NCI-H345 treated with DMSO at 0.1 percent for 48 hours (cell line): ENCODE measurements around the gene ANKRD11.
A peak's percentile ranks its signal among the peaks of the same experiment; 100 is the strongest.

Experiments used
- DNase-seq: peaks from one replicate; lab custom pipeline; 2025; ENCODE audit not compliant: unreplicated experiment; lab: John Stamatoyannopoulos, UW

Gene ANKRD11

DNA sequence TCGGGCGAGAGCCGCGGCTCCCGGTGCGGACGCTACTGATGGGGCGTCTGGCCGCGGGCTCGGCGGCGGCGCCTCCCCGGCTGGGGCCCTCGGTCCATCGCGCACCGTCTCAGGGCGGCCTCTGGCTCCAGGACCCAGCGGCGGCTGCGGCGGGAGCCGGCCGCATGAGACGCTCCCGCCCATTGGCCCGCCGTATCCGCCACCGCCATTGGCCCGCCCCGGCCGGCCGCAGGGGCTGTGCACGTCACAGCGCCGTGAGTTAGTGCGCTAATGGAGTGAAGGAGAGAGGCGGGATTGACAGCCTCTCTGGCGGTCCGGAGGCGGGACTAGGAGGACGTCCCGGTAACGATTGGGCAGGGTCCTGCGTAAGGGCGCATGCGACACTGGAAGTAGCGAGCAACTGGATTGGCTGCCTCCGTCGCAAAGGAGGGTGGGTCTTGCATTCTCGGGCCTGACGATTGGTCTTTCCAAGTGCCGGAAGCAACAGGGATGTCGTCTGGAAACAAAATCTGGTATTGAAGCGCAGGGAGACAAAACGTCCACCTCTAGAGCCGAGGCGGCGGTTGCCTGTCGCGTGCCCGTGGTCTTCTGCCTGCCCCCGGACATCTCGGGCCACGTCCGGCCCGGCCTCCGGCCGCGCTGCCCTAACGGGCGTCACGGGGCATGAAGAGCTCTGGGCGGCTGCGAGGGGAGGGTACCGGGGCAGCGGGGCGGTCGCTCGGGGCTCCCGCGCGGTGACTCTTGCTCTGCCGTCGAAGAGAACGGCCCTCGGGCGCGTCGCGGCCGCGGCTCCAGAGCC lies at the start of gene ANKRD11:
TSS of gene ANKRD11 (minus strand) at position 123 of the 799 bp plus-strand sequence. CDS start 173,542 bp downstream, outside the sequence.
- peak; percentile 90 for DNase-seq

DNA sequence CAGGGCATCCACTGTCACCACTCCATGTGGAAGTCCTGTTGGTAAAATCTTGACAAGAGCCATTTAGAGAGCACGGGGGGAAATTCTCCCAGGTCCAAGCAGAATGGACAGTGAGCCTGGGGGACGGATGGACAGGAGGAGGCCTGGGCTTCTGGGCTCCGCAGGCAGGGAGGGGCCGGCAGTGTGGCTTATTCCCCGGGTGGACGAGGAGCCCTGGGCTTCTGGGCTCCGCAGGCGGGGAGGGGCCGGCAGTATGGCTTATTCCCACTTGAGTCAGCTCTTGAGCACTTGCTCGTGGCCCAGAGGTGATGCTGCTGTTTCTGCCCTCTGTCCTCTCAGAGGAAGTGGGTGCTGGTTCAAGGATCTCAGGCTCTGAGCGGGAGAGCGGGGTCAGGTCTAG lies 47.9 kb upstream of the ANKRD11 start:
- no peak for DNase-seq

DNA sequence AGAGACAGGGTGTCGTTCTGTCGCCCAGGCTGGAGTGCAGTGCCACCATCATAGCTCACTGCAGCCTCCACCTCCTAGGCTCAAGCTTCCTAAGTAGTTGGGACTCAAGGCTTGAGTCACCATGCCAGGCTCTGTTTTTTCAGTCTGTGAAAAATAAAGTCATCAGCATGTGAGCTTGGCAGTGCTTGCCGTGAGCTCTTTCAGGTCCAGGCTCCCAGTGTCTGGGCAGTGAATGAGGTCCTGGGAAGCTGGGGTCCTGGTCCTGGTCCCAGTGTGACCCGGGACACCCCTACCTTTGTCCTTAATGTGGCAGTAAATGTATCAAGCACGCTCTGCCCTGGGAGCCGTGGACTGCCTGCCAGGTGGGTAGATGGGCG lies 47.2 kb upstream of the ANKRD11 start:
- no peak for DNase-seq

DNA sequence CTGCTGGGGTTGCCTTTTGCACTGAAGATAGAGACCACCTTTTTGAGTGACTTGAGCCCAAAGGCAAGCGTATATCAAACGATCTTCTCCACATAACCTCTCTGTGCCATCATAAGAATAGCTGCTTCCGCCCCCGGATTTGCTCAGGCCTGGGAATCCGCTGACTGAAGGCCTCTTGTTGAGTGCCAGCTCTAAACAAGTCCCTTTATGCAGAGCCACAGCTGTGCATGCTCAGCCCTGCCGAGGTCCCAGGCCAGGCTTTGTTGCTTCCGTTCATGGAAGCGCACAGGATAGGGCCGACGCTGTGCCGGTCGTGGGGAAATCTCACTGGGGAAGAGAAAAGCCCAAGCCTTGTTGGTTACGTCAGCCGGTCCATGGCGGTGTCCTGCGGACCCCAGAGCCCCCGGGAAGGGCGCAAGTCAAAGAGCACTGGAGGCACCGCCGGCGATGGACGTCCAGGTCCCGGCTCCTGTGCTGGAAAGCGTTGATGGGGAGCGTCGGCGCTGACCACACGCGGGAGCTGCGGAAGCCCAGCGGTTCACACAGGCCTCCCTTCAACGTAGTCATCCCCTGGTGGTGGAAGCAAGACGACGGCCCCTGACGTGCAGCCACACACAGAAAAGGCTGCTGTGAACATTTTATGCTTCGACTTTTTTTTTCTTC lies 46.7 kb upstream of the ANKRD11 start:
- no peak for DNase-seq

DNA sequence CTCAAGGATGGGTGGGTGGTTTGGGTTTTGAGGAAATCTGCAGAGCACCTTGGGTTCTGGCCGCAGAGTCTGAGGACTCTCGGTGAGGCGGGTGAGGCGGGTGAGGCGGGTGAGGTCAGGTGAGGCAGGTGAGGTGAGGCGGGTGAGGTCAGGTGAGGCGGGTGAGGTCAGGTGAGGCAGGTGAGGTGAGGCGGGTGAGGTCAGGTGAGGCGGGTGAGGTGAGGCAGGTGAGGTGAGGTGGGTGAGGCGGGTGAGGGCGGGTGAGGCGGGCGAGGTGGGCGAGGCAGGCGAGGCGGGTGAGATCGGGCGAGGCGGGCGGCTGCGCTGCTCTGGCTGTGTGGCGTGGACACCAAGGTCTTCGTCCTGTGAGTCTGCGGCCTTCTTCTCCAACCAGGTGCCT lies 46.0 kb upstream of the ANKRD11 start:
- no peak for DNase-seq

DNA sequence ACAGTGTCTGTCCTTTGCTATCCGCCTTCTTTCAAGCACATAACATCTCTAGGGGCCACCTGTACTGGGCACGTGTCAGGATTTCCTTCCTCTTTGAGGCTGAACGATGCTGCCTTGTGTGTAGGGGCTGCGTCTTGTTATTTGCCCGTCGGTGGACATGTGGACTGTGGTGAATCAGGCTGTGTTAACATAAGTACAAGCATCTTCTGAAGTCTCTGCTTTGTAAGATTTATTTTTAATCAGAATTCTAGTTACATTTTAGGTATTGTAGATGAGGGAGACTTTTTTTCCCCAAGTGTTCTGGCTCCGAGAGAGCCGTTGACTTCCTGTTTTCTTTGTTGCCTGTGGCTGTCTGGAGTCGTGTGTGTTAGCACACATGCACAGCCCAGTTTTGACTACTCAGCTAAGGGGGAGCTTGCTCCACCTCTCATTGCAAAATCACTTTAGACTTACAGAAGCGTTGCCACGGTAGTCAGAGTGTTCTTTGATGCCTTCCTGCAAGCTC lies 43.9 kb upstream of the ANKRD11 start:
- DNase-seq: no peak

DNA sequence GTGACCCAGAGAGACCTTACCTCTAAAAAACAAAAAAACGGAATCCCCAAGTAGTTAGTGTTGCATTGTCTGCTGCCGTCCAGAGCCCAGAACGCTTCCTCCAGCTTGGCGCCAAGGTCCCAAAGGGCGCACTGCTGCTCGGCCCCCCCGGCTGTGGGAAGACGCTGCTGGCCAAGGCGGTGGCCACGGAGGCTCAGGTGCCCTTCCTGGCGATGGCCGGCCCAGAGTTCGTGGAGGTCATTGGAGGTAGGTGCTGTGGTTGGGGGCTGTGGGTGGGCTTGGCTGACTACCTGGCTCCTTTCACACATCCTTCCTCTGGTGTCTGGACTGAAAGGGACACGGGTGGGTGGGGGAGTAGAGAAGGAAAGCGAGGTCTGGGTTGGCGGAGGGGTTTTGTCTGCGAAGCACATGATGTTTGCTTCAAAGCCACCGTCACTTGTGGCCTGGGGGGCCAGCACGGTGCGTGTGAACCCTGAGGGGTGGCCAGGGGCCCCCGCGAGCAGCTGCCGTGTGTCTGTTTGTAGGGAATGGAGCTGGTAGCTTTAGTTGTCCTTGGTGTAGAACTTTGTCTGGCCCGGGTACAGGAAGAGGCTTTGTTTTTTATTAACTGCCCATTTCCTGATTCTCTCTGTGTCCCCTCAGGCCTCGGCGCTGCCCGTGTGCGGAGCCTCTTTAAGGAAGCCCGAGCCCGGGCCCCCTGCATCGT lies 41.6 kb upstream of the ANKRD11 start:
- no peak for DNase-seq

DNA sequence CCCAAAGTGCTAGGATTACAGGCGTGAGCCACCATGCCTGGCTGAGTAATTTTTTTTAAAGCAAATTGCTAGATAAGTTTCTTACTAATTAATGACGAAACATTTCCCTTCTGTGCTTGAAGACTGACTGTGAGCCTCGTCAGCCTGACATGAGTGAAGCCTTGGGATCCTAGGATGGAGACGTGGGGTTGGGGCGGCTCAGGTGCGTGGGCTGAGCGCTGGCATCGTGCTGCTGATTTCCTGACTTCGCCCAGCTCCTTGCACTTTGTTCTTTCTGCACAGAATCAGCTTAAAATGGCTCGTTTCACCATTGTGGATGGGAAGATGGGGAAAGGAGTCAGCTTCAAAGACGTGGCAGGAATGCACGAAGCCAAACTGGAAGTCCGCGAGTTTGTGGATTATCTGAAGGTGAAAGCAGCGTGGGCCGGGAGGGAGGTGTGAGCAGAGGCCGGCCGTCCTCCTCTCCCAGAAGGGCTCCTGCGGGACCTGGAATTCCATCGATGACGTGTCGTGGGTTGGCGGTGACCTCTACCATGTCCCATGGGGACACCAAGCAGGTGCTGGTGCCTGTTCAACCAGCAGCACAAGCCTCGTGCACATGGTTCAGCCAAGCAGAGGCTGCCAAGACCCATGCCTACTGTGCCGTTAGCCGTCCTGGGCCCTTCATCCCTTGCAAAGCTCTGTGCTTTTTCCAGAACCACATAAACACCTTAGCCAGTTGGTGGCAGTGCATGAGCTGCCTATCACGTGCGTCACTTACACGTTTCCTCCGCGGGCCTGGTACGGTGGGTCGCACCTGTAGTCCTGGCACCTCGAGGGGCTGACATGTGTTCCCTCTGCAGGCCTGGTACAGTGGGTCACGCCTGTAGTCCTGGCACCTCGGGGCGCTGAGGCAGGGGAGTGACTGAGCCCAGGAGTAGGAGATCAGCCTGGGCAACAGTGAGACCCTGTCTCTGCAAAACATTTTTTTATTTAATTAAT lies 40.3 kb upstream of the ANKRD11 start:
- DNase-seq: no peak

DNA sequence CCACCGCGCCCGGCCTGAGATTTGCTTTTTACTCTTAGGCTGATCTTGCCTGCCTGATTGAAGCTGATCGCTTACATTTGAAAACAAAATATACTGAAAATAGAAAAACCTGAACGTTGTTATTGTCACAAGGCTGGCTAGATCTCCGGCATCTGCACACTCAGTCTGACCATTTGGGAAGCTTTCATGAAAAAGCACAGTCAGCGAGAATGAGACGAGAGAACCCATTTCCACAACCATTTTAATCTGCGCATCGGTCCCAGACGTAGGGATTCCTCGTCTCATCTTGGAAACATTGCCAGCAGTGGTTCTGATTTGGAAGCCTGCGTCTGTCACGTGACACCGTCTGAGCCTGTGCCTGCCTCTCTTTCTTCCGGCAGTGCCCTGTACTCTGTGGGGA lies 38.7 kb upstream of the ANKRD11 start:
- DNase-seq: no peak

DNA sequence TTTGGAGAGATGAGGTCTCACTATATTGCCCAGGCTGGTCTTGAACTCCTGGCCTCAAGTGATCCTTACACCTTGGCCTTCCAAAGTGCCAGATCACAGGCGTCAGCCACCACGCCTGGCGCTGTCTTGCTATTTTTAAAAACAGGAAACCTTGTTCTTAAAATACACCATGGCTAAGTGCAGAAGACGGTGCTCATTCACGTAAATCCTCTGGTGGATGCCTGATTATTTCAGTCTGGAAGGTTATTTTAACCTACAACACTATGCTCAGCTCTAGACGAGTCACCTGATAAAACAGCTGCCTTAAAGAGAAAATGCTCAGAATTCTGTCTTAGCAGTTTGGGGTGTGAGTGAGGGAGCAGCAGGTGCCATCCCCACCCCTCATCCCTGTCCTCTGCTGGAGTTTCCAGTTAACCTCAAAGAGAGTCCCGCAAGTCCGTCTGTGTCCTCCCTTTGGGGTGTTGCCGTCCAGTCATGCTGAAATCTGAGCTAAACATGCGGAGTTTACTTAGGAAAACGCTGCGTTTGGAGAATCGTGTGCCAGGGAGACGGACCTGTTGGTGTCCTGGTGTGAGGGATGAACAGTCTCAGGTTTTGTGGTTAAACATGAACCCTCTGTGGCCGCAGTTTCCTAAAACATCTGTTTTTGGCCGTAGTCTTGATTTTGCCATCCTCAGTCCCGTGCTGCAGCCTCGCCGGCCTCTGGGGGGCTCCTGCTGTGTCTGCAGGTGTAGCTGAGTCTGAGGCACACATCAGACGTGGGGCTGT lies 35.0 kb upstream of the ANKRD11 start:
- no peak for DNase-seq

DNA sequence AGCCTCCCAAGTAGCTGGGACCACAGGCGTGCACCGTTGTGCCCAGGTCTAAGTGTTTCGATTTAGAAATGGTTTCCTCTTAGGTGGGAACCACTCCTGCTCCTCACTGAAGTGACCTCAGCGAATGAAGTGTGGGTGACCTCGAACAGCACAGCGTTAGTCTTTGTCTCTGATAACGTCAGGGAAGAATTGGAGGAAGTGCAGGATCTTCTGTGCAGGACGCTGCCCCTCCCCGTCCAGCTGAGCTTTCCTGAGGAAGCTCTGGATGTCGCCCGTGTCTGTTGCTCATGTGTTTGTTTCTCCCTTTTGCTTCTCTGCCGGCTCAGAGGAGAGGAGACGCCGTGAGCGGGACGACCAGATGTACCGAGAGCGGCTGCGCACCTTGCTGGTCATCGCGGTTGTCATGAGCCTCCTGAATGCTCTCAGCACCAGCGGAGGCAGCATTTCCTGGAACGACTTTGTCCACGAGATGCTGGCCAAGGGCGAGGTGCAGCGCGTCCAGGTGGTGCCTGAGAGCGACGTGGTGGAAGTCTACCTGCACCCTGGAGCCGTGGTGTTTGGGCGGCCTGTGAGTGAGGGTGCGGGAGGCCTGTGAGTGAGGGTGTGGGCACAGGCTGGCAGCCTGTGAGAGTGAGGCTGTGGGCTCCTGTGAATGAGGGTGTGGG lies 33.5 kb upstream of the ANKRD11 start:
- DNase-seq: no peak

DNA sequence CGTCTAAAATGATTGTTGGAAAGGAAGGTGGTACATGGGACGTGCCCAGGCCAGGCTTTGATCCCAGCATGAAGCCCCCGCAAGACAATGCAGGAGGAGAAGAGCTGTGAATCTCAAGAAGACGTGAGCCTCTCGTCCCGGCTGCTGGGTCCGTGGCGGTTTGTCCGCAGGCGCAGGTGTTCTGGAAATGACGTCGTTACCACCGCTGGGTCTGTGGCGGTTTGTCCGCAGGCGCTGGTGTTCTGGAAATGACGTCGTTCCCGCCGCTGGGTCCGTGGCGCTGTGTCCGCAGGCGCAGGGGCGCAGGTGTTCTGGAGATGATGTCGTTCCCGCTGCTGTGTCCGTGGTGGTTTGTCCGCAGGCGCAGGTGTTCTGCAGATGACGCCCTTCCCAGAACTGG lies 31.9 kb upstream of the ANKRD11 start:
- DNase-seq: no peak

DNA sequence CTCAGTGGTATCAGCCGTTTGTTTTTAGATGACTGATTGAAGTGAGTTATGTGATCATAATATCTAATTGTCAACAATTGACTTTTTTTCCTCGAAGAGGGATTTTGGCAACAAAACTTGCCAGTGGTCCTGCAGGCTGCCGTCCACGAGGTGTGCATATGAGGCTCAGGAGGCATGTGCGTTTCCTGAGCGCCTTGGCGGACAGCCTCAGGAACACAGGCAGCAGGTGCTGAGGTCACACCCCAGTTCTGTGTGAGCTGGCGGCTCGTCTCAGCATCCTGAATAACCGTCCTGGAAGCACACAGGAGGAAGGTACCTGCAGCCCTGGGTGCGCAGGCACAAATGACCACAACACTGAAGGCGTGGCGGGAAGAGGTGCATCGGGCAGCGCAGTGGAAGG lies 29.5 kb upstream of the ANKRD11 start:
- no peak for DNase-seq

DNA sequence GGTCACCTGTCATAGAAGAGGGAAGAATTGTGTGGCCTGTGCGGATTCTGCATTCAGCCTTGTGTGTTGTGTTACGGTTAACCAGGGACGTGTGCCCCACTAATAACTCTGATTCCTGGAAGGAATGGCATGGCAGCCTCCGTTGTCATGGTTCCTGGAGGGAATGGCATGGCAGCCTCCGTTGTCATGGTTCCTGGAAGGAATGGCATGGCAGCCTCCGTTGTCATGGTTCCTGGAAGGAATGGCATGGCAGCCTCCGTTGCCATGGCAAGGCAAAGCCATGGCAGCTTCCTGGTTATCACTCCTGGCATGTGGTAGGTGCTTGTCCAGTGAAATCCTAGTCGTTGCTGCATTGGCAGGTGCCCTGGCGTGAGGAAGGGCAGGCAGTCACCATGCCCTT lies 26.8 kb upstream of the ANKRD11 start:
- no peak for DNase-seq

DNA sequence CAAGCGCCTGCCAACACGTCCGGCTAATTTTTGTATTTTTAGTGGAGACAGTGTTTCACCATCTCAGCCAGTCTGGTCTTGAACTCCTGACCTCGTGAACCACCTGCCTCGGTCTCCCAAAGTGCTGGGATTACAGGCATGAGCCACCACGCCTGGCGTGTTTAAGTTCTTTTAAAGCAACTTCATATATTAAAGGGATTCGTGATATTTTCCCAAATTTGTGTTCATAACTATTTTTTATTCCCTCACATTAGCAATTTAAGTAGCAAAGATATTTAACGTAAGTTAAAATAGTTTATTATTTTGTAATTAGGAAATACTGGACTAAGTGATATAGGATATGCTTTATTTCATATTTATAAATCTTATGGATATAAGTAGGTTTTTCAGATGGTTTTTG lies 22.1 kb upstream of the ANKRD11 start:
- no peak for DNase-seq

DNA sequence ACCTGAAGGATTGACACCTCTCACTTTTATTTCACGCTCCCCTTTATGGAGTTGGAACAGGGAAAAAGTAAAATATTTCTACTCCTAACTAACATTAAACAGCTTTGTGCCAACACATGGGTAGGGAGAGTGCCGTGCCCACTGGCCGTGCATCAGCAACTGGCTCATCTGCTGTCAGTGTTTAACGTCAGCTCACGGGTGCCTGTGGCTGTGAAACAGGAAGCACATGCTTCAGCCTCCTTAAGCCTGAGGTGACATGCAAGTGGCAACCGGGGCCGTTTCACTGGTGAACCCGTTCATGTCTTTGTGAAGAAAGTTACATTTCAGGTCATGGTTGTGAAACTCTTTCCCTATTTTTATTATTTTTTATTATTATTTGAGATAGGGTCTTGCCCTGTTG lies 21.0 kb upstream of the ANKRD11 start:
- DNase-seq: no peak

DNA sequence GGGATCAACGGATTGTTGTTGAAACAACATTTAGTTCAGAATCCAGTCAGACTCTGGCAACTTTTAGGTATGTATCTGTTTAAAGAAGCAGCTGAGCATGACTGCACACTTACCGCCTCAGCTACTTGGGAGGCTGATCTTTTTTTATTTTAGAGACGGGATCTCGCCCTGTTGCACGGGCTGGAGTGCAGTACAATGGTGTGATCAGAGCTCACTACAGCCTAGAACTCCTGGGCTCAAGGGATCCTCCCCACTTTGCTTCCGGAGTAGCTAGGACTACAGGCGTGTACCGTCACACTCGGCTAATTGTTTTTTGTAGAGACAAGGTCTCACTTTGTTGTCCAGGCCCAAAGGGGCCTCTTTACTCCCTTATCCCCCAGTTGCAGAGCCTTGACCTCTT lies 20.2 kb upstream of the ANKRD11 start:
- DNase-seq: no peak

DNA sequence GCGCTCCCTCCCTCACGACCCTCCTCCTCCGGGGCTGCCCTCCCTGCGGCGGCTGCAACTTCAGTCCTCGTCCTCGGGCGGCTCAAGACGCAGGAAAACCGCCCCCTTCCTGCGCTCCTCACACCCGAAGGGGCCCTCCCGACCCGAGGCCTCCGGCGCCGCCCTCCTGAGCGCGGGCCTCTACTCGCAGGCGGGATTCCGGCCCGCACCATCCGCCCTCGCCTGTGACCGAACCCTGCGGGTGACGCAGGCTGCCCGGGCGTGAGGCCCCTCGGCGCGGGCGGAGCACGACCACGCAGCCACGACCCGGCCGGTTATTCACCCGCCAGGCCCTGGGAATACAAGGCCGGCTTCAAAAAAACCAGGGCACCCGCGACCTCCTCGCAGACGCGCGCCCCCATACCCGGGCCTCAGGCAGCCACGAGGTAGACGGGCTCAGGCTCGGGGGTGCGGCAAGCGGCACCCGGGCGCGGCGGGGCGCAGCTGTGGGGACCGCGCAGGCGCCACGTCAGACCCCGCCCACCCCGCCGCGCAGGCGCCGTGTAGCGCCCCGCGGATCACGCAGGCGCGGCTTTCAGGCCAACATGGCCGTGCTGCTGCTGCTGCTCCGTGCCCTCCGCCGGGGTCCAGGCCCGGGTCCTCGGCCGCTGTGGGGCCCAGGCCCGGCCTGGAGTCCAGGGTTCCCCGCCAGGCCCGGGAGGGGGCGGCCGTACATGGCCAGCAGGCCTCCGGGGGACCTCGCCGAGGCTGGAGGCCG lies 17.7 kb upstream of the ANKRD11 start, which contains the start of gene SPG7:
TSS of gene SPG7 (plus strand) at position 570 of the 757 bp plus-strand sequence. CDS start at position 585, 15 bp downstream.
- DNase-seq: peak; percentile 30
